Hematopoietic multipotent progenitor cell (in vitro differentiated cells): Measurements from ENCODE around the gene DNM3. TPM values are rescaled to one million over a fixed set of nuclear protein-coding genes. Genes with fewer than 3 reads are reported as not detected.
A peak's percentile ranks its signal among the peaks of the same experiment; 100 is the strongest.
"Not testable (repeated sequence)": the region's sequence is repeated elsewhere in the genome, so short reads cannot be mapped to it uniquely, and the experiment has no call there.

ENCODE experiments used
- DNase-seq, 3 donors: peaks; one replicate each; pipeline ENCODE4 v3.0.0-alpha.2; 2011 to 2015; ENCODE audit warnings: low read depth in 2 of 3, low spot score in 2 of 3
- total RNA-seq: library from RNA; depleted of rRNA; stranded (reverse); fragments of >200 nt; gene quantifications from one replicate; pipeline ENCODE4 v1.2.3, GENCODE V29; 2012

The DNM3 gene
- total RNA-seq, 1 donor: 4.0 TPM

DNA sequence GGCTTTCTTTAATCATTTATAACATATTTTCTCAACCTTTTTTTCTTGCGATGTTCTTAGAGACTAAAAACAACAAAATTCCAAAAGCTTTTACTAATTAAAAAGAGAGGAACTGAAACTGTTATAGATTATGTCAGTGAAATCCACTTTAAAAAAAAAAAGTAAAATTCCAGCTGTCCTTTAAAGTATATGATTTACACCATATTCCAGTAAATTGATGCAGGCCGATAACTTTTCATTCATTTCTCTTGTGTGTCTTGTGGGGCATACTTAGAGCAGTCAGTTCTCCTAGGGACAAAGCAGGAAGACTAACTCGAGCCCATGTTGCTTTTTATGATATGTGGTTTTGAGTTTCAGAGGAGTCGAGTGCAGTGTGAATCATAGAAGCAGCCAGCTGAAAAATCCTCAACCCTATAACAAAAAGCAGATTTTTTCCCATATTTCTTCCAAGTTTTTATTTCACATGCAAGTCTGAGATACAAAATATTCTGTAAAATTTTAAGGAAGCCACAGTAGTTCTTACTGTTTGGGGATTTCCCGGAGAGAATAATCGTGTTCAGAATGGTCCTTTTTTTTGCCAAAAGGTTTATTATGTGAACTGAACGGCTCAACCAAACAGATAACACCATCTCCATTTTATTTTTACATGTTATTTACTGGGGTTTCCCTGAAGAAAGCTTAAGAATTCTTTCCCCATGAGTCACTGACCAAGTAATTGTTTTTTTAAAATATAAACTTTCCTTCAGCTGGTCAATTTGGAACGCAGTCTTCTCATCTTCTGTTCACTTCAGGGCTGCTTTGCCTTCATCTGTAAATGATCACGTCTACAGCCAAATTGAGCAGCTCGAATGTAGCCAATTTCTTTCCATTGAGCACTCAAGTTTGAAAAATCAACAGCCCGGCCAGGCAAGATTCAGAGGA, 502.2 kb downstream of the DNM3 start:
- no peak for DNase-seq

DNA sequence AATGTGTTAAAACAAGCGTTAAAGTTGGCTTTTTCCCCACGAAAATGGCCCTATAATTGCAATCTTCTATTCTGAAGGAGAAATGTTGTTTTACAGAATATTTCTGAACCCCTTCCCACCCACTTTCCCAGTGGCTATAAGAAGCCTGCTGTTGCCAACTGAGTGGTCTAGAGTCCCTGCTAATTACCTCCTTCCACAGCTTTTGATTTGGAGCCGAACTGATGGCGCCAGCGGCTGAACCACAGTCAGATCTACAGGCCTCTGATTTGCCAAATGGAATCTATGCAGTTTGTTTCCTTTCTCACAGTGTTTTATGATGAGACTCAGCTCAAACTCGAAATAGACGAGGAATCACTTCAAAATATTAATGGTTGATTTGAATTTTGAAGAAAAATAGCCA, 503.1 kb downstream of the DNM3 start:
- DNase-seq: no peak

DNA sequence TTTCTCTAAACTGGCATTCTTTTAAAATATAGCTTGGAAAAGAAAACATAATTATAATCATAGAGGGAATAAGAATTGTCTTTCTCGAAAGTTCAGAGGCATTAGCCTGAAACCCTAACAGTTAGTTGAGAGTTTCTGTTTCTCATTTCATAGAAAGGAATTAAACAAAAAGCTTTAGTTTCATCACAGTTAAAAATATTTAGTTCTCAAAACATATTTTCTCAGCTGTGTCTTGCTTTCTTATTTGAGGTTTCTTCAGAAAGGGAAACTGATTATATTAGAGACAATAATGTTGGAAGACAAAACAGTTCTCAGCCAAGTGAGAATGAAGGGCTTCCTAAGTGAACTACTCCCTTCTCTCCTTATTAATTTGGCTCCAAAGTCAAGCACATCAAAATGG, 503.8 kb downstream of the DNM3 start:
- no peak for DNase-seq

DNA sequence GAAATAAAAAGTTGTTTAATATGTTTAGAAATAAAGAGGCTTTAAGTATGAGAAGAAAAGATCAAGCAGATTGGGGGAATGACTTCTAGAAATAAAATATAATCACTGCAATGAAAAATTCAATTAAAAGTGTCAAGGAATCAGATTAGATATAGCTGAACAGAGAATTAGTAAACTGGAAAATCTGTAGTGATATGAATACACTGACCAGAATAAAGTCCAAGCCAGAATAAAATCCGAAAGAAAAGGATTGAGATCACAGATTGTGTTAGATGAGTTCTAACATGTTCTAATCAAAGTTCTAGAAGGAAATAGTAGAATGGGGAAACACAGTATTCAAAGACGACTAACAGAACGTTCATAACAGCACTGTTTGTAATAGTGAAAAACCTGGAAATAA, 506.1 kb downstream of the DNM3 start:
- DNase-seq: no peak

DNA sequence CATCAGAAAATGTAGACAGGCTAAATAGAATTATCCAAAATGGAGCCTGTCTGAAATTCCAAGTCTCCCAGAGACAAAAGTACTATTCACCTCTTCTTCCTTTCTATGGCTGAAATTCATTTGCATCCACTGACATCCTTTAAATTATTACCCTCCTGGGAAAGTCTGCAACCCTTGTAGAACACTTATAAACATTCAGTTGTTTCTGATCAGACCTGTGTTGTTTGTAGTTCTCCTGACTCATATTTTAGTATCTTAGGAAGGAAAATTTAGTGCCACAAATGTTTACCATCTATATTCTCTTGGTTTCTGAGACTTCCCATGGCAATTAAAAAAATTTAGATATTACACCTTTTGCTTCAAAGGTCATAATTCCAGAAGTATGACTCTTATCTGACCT, 509.6 kb downstream of the DNM3 start:
- DNase-seq: no peak

DNA sequence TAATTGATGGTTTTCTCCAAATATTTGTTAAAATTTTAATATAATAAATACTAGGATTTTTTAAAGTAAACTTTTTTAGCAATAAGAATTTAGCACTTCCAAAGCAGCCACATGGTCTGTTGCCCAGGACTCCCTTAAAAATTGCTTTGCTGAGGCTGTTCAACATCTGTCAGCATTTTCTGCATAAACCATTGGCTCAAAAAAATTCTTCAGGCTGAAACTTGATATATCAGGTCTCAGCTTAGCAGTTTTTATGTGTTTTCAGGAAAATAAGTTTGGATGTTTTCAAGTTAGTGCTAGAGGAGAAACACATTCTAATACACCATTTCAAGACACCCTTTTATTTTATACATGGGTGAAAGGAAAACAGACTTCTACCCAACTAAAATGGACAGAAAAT, 510.0 kb downstream of the DNM3 start:
- DNase-seq: no peak

DNA sequence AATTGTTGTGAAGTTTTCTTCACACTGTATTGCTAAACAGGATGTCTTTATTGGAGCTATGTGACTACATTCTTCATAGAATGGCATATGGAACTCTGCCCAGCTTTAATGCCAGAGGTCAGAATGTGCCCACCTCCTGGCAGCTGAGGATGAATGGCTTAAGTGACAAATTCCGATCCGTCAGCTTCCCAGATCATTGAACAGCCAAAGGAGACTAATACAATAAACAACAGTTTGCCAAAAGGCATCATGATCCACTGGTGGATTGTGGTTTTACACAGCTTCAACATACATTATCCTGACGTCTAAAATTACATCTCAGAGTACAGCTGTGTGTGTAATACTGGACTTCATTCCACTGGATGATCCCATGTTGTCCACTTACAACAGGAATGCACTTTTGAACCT, 510.5 kb downstream of the DNM3 start:
- DNase-seq: no peak

DNA sequence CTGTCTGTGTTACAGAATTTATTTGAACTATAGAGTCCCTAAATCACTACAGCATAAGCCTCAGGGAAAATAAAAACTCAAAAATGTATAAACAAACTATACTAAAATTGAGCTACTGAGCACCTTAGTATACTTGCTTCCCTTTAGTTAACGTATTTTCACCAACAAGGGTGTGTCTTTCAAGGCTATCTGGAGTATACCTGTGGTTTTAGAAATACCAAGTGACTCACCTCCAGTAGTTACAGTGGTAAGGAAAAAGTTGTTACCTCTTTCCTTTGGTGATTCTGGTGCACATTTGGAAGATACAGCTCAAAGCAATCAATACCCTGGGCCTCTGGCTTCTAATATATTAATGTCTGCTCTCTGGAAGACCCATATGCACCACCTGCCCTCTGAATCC, 511.1 kb downstream of the DNM3 start:
- no peak for DNase-seq

DNA sequence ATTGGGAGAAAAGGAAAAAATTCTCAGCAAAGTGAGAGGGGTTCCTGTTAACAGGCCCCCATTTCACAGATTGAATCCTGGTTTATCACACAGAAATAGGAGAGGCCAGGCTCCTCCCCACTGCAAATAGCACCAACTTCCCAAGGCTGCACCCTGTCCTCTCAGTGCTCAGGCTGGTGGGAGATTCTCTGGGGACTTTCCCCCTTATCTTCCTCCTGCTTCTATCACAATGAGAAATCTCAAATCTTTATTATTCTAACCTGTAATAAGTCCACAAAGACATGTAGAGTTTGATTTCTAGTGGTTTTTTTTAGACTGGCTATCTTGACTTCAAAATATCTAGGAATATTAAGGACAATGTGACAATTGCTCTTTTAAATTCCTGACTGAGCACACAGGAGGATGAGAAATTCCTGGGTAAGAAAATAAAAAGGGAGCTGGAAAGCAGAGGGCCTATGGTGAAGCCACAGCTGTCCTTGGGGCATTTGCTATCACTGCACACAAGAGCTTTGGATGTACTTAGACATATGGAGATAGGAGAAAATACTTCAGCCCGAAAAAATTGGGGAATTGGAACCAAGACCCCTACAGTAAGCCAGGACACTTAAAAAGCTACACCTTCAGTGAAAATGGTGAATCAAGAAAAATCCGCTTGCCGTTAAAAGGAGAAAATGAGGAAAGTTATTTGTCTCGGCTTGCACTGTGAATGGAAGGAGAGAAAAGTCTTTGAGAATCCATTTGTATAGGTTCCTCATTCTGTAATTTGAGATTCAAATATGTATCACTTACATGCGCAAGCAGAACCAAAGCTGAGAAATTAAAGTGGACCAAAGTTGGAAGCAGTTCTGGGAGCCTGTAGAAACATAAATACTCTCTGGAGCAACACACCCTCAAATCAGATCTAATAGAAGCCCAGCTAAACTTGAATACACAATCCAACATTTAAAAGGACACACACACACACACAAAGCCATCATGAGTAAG, 513.3 kb downstream of the DNM3 start:
- no peak for DNase-seq

DNA sequence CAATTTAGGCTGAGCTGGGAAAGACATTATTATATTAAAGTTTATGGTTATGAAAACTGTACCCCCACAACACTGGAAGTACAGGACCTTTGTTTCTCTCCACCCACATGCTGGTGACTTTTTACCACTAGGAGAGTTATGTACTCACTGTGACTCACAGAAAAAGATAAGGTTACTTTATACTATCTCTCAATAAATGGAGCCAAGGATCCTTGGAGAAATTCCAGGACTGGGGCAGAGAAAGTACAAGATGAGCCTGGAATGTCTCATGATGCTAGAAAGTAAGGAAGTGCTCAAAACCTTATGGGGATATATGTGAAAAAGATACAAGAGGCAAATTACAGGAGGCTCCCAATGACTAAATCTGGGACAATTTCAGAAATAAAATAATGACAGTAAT, 515.3 kb downstream of the DNM3 start:
- DNase-seq: no peak

DNA sequence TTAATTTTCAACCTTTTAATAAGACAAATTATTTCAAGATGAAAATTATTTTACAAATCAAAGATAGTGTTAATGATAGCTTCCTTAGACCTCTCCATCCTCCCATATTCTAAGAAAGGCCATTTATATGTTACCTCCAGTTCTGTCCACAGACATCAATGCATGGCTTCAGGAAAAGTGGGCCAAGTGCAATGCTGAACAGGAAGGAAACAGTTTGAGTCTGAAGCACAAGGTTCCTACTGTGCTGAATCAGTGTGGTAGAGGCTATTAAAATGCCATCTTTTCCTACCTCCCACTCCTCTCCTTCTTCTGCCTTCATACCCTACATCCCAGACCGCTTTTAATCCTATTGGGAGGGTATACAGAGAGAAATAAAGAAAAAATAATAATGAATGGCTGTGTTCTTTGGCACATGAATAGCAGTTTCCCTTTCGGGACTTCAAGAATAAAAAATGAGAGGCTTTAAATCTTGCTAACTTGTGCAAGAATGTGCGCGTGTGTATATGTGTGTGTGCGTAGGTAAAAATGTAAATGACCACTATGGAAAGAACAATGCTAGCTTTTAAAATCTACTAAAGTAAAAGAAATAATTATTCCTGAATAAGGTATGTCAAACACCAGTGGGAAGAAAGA, 516.6 kb downstream of the DNM3 start:
- DNase-seq: peak in 1 of 3 donors; percentile 25

DNA sequence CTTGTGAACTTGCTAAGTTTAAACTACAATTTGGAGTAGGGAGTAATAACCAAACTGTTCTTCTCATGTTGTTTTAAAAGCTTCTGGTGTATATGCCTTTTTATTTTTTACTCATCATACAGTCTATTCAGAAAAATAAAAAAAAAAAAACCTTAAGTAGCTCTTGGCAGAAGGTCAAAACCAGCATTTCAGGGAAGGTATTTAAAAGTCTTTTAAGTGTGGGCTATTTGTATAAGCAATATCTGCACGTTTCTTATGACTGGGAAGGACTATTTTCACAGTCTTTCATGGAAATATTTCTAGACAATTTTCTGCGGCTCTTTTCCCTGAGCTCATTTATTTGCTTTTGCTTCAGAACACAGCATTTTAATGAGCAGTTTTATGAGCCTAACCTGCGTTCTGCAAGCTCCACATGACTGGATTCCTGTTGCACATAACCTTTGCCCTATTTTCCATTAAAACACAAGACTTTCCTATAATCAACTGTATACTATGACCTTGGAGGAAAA, 518.2 kb downstream of the DNM3 start:
- DNase-seq: peak in 1 of 3 donors; percentile 41

DNA sequence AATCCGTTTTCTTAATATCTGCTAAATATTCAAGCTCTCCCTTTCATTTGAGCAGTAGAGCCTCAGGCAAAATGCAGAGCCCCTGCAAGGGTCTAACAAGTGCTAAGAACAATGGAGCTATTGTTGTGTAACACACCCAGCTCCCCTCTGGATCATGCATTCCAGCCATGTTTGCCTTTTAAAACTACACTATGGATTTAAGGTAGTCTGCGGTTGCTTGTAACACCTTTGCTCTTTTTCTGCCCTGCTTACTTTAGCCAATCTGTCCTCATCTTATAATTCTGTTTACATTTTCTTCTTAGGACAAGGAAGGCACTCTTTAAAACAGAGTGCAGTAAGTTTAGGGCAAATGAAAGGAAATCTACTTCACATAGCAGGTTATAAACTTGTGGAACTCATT, 519.2 kb downstream of the DNM3 start:
- DNase-seq: no peak

DNA sequence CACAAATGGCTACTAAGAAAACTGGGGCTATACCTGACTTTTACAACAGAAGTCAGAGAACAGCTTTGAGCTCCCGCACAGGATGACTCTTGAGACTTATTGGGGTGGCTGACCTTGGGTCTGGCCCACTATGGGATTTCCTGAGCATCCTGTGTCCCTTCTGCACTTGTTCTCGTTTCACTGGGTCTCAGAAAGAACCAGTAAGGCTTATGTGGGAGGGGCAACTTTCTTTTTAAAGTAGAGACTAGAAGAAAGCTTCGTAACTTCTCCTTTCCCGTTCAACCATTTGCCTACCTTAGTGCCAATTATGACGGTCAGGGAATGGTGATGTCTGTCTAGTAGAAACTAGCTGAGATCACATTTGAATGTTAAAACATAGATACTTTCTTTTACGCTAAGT, 519.7 kb downstream of the DNM3 start:
- no peak for DNase-seq

DNA sequence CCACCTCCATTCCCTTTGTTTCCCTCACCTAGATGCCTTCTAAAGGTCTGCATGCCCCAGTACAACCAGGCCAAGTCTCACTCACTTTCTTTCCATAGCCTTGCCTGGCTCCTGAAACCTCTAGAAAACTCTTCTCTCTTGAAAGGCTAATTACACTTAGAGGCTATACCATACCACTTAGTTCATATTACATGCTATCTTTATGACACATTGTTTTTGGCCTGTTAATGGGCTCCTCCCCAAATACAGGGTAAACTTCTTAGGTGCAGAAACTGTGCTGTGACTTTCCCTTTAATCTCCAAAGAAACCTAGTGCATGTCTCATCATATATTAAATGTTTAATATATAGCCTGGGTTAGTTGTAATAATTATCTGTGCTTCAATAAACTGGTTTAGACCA, 522.6 kb downstream of the DNM3 start:
- DNase-seq: no peak

DNA sequence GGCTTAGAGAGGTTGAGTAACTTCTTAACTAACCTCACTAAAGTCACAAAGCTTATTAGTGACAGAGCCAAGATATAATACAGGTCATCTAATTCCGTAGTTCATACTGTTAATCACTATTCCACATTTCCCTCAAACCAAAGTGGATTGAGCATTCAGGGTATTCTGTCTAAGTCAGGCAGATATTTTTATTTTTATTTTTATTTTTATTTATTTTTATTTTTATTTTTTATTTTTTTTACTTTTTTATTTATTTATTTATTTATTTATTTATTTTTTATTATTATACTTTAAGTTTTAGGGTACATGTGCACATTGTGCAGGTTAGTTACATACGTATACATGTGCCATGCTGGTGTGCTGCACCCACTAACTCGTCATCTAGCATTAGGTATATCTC, 530.3 kb downstream of the DNM3 start:
- DNase-seq: not testable (repeated sequence)

DNA sequence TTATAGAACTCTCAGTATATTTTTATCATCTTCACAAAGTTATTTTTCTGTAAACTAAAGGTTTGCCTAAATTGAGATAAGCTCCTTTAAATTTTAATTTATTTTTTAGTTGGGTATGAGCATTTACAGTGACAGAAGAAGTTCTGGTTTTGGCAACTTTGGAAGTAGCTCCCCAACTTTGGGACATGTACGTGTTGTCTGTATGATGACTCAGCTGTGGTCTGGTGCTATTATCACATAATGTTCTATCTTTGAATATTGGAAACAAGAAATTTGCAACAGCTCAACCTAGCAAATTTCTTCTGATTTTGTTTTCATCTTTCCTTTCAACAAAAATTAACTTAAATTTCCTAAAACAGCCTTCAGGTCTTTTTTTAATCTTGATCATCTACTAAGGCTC, 532.6 kb downstream of the DNM3 start:
- no peak for DNase-seq

DNA sequence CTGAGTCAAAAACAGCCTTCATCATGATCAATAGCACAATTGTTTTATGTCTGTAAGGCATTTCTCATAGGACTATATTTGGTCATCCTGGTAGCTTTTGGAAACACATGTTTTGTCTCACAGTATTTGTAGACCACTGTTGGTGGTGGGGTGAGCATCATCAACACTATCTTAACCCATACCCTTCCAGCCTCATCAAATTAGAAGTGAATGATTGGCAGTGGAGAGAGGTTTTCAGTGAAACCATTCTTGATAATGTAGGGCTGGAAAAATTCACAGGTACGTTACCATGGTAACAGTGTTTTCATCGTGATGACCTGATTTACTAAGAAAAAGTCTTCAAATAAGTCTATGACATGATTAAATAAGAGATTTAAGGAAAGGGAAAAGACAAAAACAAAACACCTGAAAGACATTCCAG, 533.9 kb downstream of the DNM3 start:
- DNase-seq: no peak

DNA sequence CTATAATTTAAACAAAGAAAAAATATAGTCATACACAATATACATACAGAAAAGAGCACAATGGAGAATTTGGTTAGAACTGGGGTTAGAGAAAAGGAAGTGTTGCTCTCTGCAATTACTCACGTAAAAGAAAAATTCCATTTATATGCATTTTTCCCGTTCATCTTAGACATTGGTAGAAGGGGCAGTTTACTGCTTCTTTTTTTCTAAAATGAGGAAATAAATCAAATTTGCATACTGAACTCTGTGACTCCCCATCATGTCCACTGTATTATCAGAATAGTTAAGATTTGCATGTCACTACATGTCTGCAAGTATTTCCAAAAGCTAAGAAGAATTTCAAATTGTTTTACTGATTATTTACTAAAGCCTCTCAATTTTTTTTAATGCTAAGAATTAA, 535.1 kb downstream of the DNM3 start:
- DNase-seq: no peak

DNA sequence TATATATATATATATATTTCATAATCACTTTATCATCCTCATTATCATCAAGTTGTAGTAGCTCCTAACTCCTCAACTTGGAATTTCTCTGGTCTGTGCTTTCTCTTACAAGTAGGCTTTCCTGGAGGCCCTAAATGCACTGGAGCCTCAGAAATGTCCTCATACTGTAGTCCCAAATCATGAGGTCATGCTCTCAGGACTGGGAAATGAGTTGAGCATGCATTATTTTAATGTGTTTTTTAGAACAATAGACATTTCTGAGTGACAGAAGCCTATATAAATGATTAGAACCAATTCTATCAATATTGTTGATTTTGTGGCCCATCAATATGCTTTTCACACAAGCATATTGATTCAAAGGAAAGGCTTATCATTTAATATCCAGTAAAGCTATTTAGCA, 536.3 kb downstream of the DNM3 start:
- no peak for DNase-seq
